ENCODE data around the gene CYSRT1.

The CYSRT1 gene

DNA sequence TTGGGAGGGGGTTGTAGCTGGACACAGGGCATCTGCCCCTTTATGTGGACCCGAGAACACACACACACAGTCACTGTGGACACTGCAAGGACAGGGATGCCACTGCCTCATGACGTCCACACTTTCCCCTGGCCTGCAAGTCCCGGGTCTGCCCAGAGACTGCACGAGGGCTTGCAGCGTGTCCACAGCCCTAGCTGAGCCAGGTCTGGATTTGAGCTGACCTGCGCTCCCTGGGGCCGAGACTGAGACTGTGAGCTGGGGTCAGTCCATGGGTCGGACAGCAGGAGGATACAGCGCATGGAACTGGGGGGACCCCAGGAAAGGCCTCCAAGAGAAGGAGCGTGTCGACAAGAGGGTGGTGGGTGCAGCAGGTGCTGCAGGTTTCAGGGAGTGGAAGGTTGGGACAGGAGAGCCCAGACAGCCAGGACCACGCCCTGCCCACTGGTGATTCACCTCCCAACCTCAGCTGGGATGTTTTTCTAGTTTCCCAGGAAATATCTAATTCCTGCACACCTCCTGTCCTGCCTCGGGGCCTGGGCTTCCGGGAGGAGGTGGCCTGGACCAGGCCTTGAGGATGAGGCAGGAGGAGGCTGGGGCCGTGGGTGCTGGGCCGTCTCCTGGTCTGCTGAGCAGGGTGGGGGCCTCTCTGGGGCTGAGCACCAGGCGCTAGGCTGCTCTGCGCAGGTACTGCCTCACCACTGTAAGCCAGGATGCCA lies 1.5 kb downstream of the CYSRT1 start:
- TF ChIP-seq, protein P1, sequence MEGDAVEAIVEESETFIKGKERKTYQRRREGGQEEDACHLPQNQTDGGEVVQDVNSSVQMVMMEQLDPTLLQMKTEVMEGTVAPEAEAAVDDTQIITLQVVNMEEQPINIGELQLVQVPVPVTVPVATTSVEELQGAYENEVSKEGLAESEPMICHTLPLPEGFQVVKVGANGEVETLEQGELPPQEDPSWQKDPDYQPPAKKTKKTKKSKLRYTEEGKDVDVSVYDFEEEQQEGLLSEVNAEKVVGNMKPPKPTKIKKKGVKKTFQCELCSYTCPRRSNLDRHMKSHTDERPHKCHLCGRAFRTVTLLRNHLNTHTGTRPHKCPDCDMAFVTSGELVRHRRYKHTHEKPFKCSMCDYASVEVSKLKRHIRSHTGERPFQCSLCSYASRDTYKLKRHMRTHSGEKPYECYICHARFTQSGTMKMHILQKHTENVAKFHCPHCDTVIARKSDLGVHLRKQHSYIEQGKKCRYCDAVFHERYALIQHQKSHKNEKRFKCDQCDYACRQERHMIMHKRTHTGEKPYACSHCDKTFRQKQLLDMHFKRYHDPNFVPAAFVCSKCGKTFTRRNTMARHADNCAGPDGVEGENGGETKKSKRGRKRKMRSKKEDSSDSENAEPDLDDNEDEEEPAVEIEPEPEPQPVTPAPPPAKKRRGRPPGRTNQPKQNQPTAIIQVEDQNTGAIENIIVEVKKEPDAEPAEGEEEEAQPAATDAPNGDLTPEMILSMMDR (conservative IDR thresholded peaks at IDR 0.05; ENCODE audit: low read depth) = no peak
- CTCF ChIA-PET = interaction anchor here (0.6 to 3.3 kb wide), 21 partner anchors 9 to 473 kb away, joined by 3 to 37 read pairs (median 5); partner anchors contain the start of genes ANAPC2, SSNA1 and TPRN
- peak; percentile 91 for DNase-seq (ENCODE audit: low spot score)
- peak overlapping the region; percentile 95 for H3K27ac ChIP-seq
- POLR2A ChIA-PET (ENCODE audit: low non-redundant PET) = interaction anchor here (0.6 to 2.3 kb wide), 8 partner anchors 10 to 140 kb away, joined by 3 to 16 read pairs (median 4); partner anchors contain the start of genes ANAPC2, MAN1B1 and SSNA1

DNA sequence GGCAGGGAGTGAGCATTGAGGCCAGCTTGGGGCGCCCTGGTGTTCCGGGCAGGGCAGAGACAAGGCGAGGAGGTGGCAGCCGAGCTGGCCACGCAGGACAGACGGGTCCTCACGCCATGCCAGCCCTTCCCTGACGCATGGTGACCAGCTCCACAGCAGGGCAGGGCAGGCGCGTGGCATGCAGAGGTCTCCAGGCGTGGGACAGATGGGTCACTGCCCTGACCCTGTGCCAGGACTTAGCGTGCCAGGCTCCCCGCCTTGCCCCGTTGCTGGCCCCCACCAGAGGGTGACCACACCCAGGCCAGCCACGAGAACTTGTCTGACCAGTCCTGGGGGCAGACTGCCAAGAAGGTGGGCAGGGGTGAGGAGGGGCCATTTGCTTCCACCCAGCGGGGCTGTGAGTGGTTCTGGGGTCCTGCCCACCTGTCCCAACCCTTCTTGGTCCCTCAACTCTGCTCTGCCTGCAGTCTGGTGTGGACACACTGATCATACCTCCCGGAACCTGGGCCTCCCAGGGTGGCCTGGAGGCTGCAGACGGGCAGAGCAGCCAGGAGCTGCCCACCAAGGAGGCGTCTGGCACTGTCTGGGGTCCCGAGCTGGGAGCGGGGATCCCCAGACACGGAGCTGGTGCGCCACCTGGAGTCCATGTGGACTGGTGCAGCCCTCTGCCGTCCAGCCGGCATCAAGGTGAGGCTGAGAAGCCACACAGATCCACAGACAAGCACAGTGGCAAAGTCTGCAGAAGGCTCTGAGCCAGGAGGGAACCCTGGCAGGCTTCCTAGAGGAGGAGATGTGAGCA lies 2.3 kb downstream of the CYSRT1 start, which contains the start of gene RNF224:
TSS of gene RNF224 (plus strand) at position 449 of the 799 bp plus-strand sequence. CDS start 834 bp downstream, outside the sequence.
- ChIA-PET CTCF (interaction anchor here (0.5 to 3.3 kb wide), 30 partner anchors 8 to 472 kb away, joined by 3 to 37 read pairs (median 5); partner anchors contain the start of genes ANAPC2, DPP7, SSNA1 and TPRN), POLR2A (ENCODE audit: low non-redundant PET) (interaction anchor here (0.6 to 2.3 kb wide), 10 partner anchors 10 to 140 kb away, joined by 3 to 16 read pairs (median 4); partner anchors contain the start of genes ANAPC2, MAN1B1, SSNA1 and TPRN)
- DNase-seq (ENCODE audit: low spot score) = peak; percentile 88
- TF ChIP-seq, protein P1 (conservative IDR thresholded peaks at IDR 0.05; ENCODE audit: low read depth) = peak; percentile 99
- peak within 1 kb of the TSS; percentile 95 for H3K27ac ChIP-seq

DNA sequence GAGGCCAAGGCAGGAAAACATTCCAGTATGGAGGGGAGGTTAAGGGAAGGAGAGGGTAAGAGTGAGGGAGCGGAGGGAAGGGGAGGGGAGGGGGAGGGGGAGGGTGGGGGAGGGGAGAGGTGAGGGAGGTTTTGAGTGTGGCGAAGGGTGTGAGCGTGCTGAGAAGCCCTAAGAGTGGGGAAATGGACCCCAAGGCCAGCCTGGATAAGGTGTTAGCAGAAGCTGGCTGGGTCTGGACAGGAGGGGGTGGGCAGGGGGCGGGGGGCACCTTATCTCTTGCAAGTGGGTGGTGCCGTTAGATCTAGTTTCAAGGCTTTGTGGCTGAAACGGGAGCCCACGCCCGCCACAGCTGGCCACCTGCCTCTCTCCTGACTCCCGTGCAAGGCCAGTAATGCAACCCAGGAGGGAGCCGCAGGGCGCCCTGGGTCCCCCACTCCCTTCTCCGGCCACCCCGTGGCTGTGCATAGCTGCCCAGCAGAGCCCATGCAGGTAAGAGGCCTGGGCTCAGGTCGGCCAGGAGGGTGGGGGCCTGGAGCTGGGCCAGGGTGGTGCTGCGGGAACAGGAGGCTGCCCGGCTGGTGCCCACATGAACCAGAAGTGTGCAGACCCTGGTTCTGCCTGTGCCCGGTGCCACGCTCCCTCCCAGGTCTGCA lies 3.0 kb downstream of the CYSRT1 start:
- no peak for DNase-seq (ENCODE audit: low spot score)
- peak overlapping the region; percentile 95 for H3K27ac ChIP-seq
- TF ChIP-seq, protein P1 (conservative IDR thresholded peaks at IDR 0.05; ENCODE audit: low read depth) = peak; percentile 24; the same call in 1 of the 2 replicates
- POLR2A ChIA-PET (ENCODE audit: low non-redundant PET) = interaction anchor here (0.7 to 2.3 kb wide), 4 partner anchors 27 to 98 kb away, joined by 3 to 16 read pairs (median 4); partner anchors contain the start of genes ANAPC2, SSNA1 and TPRN
- CTCF ChIA-PET = interaction anchor here (0.6 to 3.3 kb wide), 14 partner anchors 9 to 113 kb away, joined by 3 to 37 read pairs (median 10); partner anchors contain the start of genes ANAPC2, DPP7, SSNA1 and TPRN

DNA sequence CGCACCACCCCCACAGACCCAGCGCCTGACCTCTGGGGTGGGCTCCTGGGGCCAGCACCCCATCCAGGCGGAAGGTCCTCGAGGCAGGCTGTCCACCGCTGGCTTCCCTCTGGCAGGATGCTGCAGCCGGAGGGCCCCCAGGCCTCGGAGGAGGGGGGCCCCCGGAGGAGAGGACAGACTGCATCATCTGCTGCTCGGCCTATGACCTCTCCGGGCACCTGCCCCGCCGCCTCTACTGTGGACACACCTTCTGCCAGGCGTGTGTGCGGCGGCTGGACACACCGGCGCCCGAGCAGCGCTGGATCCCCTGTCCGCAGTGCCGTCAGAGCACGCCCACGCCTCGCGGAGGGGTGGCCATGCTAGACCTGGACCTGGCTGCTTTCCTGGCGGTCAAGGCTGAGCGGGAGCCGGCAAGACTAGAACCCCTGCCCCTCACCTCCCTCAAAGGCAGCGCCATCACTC lies 3.6 kb downstream of the CYSRT1 start:
- ChIA-PET CTCF (interaction anchor here (0.6 to 3.3 kb wide), 7 partner anchors 8 to 113 kb away, joined by 3 to 37 read pairs (median 9); partner anchors contain the start of genes ANAPC2, DPP7 and SSNA1), POLR2A (ENCODE audit: low non-redundant PET) (no interaction called here)
- TF ChIP-seq, protein P1 (conservative IDR thresholded peaks at IDR 0.05; ENCODE audit: low read depth) = no peak
- peak overlapping the region; percentile 95 for H3K27ac ChIP-seq
- DNase-seq (ENCODE audit: low spot score) = no peak

DNA sequence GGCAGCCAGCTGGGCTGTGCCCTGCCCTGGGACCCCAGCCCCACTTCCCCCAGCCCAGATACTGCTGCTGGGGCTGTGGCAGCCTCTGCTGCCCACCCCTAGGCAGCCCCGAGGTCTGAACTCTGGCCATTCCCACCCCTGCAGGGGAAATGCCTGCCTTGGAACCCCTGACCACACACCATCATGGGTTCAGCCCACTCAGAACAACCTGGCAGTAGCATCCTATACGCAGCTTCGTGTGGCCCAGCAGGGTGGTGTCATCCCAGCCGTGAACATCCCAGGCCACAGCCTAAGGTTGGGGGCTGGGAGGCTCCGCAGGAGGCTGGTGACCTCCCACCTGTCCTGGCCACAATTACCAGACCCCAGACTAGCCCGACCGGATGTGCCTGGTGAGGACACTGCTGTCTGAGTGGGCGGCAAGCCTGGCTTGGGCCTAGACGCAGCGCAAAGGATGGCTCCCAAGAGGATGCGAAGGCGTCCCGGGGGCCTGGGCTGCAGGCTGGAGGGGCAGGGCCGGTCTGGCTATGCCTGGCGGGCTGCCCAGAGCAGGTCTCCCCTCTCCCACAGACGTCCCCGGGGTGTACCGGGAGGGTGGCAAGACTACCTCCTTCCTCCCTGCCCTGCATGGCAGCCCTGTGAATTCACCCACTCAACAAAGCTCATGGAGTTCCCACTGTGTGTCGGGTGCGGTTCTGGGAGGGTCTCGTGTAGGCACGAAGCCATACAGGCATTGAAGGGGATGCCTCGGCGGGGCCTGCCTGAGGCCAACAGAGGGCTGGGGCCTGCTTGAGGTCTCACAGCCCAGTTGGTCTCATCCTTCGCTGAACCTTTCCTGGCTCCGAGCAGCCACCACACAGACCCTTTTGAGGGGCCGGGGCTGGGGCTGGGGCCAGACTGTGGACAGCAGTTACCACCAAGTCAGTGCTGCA lies 4.3 kb downstream of the CYSRT1 start:
- H3K27ac ChIP-seq = no peak overlapping the region
- TF ChIP-seq, protein P1 (conservative IDR thresholded peaks at IDR 0.05; ENCODE audit: low read depth) = no peak
- ChIA-PET CTCF (interaction anchor here (0.9 to 3.3 kb wide), 2 partner anchors 40 kb away, joined by 3 to 37 read pairs; partner anchors contain the start of genes ANAPC2 and SSNA1), POLR2A (ENCODE audit: low non-redundant PET) (interaction anchor here (0.8 kb wide), 1 partner anchor 12 kb away, joined by 4 read pairs; the partner anchor contains the start of gene TUBB4B)
- DNase-seq (ENCODE audit: low spot score) = no peak

Data from RWPE1 (cell line).